ENCODE measurements around the gene LSS.

DNA sequence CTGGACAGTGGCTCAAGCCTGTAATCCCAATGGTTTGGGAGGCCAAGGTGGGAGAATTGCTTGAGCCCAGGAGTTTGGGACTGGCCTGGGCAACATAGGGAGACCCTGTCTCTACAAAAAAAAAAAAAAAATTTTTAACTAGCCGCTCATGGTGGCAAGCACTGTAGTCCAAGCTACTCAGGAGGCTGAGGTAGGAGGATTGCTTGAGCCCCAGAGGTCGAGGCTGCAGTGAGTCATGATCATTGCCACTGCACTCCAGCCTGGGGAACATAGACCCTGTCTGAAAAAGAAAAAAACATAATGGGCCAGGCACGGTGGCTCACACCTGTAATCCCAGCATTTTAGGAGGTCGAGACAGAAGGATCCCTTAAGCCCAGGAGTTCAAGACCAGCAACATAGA is 49.6 kb downstream of the LSS start:
- TF ChIP-seq, protein P1, sequence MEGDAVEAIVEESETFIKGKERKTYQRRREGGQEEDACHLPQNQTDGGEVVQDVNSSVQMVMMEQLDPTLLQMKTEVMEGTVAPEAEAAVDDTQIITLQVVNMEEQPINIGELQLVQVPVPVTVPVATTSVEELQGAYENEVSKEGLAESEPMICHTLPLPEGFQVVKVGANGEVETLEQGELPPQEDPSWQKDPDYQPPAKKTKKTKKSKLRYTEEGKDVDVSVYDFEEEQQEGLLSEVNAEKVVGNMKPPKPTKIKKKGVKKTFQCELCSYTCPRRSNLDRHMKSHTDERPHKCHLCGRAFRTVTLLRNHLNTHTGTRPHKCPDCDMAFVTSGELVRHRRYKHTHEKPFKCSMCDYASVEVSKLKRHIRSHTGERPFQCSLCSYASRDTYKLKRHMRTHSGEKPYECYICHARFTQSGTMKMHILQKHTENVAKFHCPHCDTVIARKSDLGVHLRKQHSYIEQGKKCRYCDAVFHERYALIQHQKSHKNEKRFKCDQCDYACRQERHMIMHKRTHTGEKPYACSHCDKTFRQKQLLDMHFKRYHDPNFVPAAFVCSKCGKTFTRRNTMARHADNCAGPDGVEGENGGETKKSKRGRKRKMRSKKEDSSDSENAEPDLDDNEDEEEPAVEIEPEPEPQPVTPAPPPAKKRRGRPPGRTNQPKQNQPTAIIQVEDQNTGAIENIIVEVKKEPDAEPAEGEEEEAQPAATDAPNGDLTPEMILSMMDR (IDR thresholded peaks at IDR 0.05) = no peak
- TF ChIP-seq EZH2 (IDR thresholded peaks at IDR 0.05) (no peak), EZH2phosphoT487 (IDR thresholded peaks at IDR 0.05) (no peak)

All from neural progenitor cell (in vitro differentiated cells).